GM18861 (cell line): Measurements from ENCODE around the gene TMEM51.
"Not testable (repeated sequence)": the region's sequence is repeated elsewhere in the genome, so short reads cannot be mapped to it uniquely, and the experiment has no call there.

ENCODE experiments used
- ATAC-seq: cut with Tn5 transposase; IDR thresholded peaks from one replicate; pipeline ENCODE4 v1.9.1; 2021; ENCODE audit not compliant: unreplicated experiment

TMEM51 gene

DNA sequence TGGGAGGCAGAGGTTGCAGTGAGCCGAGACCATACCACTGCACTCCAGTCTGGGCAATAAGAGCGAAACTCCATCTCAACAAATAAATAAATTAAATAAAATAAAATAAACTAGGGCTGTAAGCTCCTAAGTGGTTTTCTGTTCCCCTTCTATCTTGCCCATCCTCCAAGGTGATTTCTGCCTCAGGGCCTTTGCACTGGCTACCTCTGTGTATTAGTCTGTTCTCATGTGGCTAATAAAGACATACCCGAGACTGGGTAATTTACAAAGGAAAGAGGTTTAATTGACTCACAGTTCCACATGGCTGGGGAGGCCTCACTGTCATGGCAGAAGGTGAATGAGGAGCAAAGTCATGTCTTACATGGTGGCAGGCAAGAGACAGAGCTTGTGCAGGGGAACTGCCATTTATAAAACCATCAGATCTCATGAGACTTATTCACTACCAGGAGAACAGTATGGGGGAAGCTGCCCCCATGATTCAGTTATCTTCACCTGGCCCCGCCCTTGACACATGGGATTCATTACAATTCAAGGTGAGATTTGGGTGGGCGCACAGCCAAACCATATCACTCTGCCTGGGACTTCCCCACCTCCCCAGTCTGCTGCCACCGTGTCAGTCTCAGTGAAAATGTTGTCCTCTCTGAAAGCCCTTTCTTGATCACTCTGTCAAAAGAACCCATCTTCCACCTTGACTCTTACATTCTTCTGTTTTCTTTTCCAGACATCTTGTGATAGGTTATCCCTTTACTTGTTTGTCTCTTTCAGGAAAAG, 22.0 kb downstream of the TMEM51 start:
- not testable (repeated sequence) for ATAC-seq

DNA sequence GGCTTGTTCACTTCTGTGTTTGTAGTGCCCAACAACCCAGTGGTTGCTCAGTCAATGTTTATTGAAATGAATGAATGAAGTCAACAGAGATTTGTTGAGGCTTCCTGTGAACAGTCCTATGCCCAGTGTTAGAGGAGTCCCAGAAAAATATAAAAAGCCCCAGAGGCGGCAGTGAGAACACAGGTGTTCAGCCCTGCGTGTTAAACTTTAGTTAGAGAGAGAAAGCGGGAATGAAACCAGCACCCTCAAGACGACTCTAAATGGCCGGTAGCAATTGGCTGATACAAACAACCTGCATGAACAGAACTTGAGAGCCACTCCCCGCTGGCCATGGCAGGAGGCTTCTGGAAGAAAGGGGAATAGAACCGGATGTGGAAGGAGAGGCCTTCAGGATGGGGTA, 22.6 kb downstream of the TMEM51 start:
- ATAC-seq = no peak

DNA sequence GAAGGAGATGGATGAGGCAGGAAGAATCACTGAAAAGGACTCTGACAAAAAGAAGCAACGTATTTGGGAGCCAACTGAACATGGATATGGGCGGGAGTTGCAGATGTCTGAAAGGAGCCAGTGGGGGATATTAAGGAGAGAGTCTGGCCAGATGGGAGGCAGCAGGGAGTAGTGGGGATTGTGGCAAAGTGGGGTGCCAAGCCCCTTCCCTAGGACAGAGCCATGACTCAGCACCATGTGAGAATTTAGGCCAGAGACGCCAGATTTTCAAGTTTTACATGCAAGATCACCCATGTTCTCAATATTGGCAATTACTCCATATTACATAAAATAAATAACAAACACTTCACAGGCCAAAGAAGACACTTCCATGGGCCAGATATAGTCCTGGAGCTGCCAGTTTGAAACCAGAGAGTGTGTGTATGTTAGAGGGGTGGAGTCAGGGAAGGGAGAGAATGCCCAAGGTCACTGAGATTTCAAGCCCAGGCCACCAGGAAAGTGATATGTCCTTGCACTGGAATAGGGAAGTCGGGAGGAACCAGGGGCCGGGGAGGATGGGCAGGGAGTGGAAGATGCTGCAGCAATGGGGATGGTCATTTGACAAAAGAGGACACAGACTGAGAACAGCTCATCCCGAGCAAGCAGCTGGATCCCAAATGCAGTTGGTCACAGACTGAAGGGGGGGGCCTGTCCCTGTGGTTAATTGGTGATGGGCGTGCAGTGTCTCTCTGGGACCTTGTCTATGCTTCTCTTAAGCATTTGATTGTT, 23.5 kb downstream of the TMEM51 start:
- no peak for ATAC-seq

DNA sequence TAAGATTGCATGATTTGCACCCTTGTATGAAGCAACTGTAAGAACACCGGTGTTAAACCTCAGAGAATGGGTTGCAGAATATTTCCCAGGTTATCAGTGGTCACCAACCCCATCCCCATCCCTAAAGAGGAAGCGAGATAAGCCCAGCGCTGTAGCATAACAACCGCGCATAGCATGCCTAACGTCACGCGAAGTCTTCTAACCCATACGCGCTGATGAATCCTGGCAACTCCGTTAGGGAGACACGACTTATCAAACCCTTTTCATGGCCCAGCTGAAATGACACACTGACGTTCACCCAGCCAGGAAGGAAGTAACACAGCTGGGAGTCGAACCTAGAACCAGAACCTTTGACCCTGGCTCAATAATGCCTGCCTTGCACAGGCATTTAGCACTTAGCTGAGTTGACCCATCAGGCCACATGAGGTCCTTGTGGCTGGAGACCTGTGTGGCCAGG, 24.2 kb downstream of the TMEM51 start:
- no peak for ATAC-seq

DNA sequence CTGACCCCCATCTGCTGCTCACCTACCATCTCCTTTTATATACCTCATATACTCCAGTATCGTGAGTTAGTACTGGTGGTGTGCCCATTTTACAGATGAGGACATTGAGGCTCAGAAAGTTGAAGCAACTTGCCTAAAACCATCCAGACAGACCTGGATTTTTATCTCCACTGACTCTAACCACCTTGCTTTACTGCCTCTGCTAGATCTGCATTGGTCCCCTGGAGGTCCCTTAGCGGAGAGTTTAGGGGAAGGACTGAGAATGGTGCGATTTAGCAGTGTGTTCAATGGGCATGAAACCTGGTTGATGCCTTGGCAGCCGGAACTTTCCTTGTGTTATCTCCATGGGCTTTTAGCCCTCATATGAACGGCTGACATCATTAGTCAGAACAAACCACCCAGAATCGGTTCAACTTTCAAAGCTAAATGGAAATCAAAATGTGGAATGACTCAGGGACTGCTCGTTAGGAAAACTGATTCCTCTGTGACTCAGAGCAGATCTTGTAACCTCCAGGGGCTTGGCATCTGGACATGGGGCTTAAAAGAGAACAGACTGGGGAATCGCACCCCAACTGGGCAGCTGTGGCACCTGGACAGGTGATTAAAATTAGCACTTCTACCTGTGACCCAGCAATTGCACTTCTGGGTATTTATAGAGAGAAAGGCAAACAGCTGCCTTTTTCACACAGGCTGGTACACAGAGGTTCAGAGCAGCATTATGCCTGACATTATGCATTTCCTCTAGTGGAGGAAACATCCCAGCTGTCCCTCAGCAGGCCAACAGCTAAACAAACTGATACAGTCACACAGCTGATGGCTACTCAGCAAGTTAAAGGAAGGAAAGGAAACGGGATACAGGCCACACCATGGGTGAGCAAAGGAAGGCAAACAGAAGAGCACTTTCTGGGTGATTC, 25.3 kb downstream of the TMEM51 start:
- no peak for ATAC-seq

DNA sequence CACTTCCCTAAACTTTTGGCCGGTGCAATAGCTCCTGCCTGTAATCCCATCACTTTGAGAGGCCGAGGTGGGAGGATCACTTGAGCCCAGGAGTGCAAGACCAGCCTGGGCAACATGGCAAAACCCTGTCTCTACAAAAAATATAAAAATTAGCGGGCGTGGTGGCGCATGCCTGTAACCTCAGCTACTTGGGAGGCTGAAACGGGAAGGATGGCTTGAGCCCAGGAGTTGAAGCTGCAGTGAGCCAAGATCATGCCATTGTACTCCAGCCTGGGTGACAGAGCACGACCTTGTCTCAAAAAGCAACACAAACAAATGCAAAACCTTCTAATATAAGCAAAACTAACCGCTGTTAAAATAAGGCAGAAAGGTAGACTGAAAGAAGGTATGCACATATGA, 25.9 kb downstream of the TMEM51 start:
- ATAC-seq = no peak

DNA sequence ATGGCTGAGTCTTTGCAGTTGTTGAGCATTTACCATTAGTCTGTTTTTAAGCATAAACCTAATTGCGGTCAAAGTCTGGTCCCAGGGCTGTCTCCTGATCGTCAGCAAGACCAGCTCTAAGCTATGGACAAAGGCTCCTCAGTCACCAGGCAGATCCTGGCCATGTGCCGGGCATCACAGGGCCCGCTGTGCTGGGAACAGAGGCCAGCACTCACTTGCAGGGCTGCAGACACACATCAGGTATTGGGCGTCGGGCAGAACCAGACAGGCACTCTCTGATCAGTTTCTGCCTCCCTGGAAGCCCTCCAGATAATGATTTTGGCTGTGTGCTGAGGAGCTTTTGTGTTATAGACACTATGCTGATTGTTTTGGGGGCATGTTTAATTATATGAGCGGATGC, 26.6 kb downstream of the TMEM51 start:
- ATAC-seq = no peak

DNA sequence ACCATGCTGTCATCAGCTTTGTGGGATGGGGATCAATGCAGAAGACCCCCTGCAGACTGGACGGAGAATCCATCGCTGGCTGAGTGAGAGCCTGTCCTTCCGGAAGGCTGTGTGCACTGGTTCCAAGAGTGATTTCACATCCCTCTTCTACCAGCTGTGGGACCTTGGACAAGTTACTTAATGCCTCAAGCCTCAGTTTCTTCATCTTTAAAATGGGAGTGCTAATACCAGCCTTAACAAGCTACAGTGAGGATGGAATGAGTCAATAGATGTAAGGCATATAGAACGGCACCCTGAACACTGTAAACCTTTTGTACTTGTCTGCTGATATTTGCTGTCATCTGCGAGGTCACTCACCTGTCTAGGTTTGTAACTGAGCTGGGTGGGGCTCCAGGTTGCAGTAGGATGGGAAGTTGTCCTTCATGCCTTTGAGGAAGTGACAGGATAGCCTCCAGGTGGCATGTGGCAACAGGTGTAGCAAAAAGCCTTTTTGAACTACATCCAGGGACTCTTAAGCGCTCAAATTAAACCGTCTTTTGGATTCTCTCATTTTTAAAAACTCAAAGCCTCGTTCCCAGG, 27.5 kb downstream of the TMEM51 start:
- no peak for ATAC-seq

DNA sequence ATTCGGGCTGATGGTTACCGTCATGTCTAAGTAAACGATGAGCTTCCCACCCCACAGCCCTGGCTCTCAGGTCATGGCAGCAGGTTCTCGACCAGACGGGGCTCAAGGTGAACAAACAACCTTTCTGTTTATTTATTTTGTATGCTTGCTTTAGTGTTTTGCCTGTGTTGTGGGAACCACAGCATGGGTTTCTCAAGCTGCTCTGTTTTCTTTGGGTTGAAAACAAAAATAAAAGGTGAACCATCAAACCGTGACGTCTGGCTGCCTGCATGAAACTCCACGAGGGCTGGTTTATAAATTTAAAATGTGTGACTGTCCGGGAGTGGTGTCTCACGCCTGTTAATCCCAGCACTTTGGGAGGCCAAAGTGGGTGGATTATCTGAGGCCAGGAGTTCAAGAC, 28.0 kb downstream of the TMEM51 start:
- ATAC-seq = no peak

DNA sequence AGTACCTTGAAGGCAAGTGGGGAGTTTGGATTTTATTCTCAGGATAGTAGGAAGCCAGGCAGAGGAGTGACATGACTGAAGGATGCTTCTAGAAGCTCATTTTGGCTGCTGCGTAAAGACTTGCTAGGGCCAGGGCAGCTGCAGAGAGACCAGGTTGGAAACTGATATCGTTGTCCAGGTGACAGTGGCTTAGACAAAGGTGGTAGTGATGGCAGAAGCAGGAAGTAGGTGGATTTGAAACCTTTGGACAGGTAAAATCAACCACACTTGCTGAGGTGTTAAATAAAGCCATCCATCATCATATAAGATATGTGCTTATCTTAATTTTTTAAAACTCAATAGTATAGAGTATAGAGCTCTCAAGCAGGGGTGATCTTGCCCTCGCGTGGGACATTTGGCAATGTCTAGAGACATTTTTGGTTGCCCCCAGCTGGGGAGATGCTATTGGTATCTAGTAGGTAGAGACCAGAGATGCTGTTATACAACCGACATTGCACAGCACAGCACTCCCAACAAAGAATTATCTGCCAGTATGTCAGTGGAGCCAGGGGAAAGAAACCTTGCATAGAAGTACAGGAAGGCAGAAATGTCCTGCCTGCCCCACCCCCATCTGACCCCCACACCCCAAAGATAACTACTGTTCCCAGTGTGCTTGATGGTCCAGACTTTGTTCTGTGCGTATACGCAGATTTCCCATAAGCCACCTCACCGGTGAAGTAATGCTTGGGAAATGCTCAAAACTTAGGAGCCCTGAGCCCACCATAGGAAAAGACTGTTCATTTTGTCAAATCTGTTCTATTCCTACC, 31.1 kb downstream of the TMEM51 start:
- ATAC-seq = no peak

DNA sequence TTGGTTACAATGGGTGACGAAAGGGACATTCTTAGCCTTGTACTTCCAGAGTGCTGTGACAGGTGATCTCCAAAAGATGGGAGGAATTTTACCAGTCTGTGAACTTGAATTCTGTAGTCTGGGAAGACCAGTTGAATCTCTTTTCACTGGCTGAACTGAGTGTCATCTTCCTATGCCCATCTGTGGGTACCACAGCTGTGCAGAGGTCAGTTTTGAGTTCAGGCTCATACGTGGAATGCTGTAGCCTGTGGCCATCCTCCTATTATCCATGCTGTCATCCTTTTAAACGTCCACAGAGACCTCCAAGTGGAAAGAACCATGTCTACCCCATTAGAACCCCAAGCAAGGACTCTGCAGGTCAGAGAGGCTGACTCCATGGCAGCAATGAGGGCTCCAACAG, 32.1 kb downstream of the TMEM51 start:
- no peak for ATAC-seq

DNA sequence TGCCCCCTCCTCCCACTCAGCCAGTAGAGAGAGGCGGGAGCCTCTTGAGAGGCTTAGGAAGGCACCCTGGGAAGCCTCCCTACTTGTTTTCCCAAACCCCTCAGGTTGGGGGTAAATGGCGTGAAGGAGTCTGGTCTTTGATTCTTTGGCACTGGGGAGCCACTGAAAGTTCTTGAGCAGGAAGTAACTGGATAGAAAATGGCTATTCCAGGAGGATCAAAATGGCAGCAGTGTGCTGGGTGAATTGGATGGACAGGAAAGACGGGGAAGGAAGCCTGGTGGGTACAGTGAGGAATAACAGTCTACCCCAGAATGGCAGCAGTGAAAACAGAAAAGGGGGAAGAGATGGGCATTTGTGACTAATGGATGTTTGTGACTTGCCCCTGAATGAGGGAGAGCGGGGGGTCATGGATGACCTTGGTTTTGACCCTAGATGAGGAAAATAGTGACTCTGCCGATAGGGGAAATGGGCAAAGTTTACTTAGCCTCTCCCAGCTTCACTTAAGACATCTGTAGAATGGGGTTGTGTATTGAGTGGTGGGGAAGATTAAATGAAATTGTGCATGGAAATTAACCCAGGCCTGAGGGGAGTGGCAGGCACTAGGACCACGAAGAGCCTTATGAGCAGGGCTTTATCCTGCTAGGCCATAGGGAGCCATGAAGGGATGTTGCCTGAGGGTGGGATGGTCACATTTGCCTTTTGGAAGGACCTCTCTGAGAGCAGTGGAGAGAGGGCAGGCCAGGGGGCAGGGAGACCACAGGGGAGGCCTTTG, 32.7 kb downstream of the TMEM51 start:
- ATAC-seq = no peak

DNA sequence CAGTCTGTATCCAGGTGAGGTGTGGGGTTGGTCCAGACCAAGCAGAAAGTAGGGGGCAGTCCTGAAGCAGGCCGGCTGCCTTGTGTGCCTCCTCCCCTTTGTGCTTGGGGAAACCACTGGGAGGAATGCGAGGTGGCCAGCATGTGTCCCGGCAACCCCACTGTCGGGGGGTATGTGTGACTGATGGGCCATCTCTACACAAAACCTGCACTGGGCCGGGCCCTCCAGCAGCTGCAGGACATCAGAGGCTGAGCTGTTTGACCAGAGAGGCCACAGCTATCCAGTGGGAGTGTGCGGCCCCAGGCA, 33.3 kb downstream of the TMEM51 start:
- no peak for ATAC-seq

DNA sequence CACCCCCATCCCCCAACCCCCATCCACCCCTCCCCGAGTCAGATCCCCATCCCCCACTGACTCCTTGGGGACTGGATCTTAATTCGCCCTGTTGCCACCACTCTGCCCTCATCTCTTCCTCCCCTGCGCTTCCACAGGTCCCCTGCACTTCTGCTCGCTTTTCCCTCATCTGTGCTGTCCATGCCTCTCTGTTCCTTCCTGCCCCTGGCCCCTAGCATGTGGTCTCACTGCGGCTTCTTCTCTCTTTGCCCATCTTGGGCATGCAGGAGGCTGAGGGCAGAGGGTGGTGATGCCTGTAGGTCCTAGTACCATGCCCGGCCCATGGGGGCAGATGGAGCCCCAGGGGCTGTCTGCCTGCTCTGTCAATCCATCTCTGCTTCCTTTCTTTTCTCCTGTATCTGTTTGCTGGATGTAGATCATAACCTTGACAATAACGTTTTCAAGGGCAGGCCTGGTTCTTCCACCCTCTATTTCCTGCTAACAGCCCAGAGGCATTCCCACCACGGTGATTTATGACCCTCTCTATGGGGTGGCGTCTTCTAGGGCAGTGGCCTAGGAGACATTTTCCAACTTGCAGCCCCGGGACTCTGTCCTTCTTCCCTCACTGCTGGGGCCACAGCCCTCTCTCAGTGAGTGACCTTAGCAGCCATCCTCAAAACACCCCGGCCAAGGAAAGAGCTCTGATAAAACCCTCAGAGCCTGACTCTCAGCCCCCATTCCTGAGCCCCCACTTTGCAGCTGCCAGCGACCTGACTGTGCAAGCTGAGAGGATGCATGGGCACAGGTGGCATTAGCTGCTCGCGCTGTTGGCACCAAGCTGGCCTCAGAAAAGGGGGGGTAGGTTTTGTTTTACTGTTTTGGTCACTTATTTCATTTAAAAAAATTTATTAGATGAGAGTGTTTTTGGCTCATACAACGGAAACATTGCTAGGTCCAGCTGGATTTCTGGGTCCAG, 33.9 kb downstream of the TMEM51 start:
- no peak for ATAC-seq

DNA sequence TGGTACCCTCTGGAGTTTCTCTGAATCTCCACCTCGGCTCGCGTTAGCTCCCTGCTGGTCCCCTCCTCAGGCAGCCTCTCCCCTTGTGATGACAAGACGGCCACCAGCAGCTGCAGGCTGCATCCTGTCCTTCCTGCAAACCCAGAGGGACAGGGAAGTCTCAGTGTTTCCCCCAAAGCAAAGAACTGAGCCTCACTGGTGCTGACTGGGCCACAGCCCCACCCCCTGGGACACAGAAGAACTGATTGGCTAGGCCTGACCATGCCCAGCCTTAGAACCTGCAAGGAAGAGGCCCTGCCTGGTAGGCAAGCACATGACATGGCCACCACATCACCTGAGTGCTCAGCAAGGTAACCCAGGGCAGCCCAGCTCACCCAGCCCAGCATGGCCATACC, 34.6 kb downstream of the TMEM51 start:
- ATAC-seq = no peak

DNA sequence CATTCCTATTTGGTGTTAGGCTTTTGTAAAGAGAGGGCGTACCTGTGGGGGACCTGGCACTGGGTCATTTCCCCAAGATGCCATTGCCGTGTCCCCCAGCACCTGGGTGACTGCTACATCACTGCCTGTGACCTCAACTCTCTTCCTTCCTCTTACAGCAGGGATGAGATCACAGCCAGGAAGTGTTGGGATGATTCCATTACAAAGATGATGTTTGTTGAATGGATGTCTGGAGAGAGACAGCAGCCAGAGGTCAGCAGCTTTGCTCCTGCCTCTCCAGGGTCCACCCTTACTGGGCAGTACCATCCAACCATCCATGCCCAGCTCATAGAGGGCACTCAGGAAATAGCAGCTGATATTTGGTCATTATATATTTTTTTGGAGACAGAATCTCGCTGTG, 35.1 kb downstream of the TMEM51 start:
- no peak for ATAC-seq

DNA sequence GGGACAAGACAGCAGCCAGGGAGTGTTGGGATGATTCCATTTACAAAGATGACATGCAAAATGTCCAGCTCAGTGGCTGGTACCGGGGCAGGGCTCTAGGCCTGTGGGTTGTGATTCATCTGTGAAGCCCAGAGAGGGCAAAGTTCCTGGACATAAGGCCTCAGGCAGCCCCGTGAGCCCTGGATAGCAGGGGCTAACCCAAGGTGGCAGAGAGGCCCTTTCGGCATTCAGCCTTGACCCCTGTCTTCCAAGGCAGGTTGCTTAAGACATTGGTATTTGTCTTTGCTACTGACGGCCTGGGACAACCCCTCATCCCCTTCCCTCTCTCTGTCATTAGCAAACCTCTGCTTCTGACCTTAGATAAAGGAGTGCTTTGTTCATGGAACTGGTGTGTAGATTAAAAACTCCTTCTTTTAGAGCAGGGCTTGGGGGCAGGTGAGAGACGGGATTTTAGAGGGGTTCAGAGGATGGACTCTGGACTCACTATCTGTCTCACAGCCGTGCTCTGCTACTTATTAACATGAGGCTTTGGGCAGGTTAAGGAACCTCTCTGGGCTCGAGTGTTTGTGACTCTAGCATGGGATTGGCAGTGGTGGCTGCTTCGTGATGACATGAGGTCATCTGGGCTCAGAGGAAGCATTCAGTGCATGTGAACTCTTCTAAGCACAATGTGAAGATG, 36.3 kb downstream of the TMEM51 start:
- ATAC-seq = no peak

DNA sequence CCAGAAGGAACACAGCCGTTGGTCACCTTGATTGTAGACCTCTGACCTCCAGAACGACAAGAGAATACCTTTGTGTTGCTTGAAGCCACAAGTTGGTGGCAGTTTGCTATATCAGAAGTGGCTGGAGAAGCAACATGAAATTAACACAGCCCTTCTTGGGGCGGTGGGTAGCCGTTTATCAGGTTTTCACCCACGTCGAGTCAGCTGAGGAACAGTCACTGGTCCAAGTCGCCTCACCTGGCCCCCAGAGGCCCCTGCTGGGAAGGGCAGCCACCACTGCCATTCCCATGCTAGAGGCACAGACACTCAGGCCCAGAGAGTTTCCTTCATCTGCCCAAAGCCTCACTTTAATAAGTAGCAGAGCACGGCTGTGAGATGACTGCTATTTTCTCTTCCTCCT, 37.7 kb downstream of the TMEM51 start:
- ATAC-seq = no peak
